ENCODE measurements around the gene CENATAC. TPM values are rescaled to one million over a fixed set of nuclear protein-coding genes. Genes with fewer than 3 reads are reported as not detected.
A peak's percentile ranks its signal among the peaks of the same experiment; 100 is the strongest.

Gene CENATAC
- total and polyA plus RNA-seq, 9 of the 15 experiments (the other 6 are each of a cell fraction or from before 2014, with no cell fraction given): 2.4 to 25.5 (median 13.7) TPM

GRCh38 chr11:119051440-119052162 lies 53.7 kb downstream of the CENATAC start (continued):
- no peak for TF ChIP-seq NRF1 (conservative IDR thresholded peaks at IDR 0.05 in 1 of 2, IDR thresholded peaks at IDR 0.05 in 1 of 2)
- TF ChIP-seq ZNF140 (CRISPR knock-in tag; IDR thresholded peaks at IDR 0.05): no peak
- TF ChIP-seq NCOA6 (IDR thresholded peaks at IDR 0.05): no peak
- no peak for TF ChIP-seq ZNF347 (CRISPR knock-in tag; IDR thresholded peaks at IDR 0.05; ENCODE audit: low read depth)
- no peak for TF ChIP-seq SMAD1 (IDR thresholded peaks at IDR 0.05; ENCODE audit: low read depth, low read length, partially characterized antibody)
- no peak for TF ChIP-seq MTA2 (IDR thresholded peaks at IDR 0.05; ENCODE audit: low read depth)
- peak; percentile 37 for TF ChIP-seq POLR2B (IDR thresholded peaks at IDR 0.05; ENCODE audit: low read depth, partially characterized antibody)
- TF ChIP-seq TFAP4 (CRISPR knock-in tag; IDR thresholded peaks at IDR 0.05; ENCODE audit: borderline replicate concordance): no peak
- TF ChIP-seq IRF9 (tag; IDR thresholded peaks at IDR 0.05): no peak
- TF ChIP-seq KLF10 (CRISPR knock-in tag; IDR thresholded peaks at IDR 0.05): no peak
- no peak for TF ChIP-seq HOXB6 (CRISPR knock-in tag; IDR thresholded peaks at IDR 0.05; ENCODE audit: borderline replicate concordance)
